Stimulated activated CD4-positive, alpha-beta T cell treated with anti-CD3 and anti-CD28 coated beads, Interleukin-2, amount 100 ng/mL, for 48 hours (primary cell): Measurements from ENCODE around the gene TAF13.
A peak's percentile ranks its signal among the peaks of the same experiment; 100 is the strongest.
"Not testable (repeated sequence)": the region's sequence is repeated elsewhere in the genome, so short reads cannot be mapped to it uniquely, and the experiment has no call there.

Experiments used
- DNase-seq, 2 donors: peaks; one replicate each; pipeline ENCODE4 v3.0.0-alpha.2; 2020

Gene TAF13

DNA sequence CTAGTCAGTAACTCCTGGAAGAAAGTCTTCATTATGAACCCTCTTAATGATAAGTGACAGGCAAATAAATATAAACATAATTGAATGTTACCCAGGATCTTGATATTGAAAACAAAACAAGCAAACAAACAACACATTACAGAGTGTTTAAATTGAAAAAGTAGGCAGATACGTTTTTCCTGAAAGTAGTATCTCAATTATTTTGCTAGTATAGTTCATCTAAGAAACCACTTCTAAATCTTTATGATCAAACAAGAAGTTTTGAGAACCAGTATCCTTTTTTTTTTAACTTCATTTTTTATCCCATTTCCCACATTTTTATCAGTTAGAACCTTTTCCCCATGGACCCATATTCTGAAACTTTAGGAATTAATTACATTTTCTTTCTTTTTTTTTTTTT, 30.2 kb downstream of the TAF13 start:
- no peak for DNase-seq

- peak; percentile 90 to 93 for DNase-seq
Observed at GRCh38 chr1:109041621-109042468, 34.0 kb downstream of the TAF13 start, which contains the start of gene WDR47. TSS of gene WDR47 (minus strand) at chr1:109042102. CDS start at chr1:109023512, 18,590 bp downstream.

- DNase-seq, result peak in 1 of 2 donors; percentile 7
Observed at GRCh38 chr1:109040989-109041620, 34.7 kb downstream of the TAF13 start.

- DNase-seq, result no peak
Observed at GRCh38 chr1:109040627-109040988, 35.2 kb downstream of the TAF13 start.

DNA sequence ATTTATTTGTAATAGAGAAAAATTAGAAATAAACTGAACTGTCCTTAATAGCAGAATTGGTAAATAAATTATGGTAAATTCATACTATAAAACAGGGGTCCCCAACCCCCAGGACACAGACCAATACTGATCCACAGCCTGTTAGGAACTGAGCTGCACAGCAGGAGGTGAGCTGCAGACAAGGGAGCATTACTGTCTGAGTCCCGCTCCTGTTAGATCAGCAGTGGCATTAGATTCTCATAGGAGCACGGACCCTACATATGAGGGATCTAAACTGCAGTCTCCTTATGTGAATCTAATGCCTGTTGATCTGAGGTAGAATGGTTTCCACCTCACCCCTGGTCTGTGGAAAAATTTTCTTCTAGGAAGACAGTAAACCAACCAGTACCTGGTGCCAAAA, 41.4 kb downstream of the TAF13 start:
- no peak for DNase-seq

- not testable (repeated sequence) for DNase-seq
Observed at GRCh38 chr1:109029493-109029892, 46.3 kb downstream of the TAF13 start.

DNA sequence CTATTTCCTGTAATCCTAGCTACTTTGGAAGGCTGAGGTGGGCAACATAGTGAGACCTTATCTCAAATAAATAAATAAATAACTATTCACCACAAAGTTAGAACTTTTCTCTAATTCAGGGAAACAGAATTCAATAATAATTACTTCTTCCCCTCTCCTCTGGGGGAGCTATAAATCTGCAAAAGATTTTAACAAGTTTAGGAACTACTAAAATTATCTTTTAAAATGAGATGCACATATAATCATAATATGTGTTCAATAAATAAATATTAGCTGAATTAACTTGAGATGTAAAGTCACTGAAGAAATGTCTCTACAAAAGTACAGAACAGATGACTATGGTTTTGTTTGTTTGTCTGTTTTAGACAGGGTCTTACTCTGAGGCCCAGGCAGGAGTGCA, 48.0 kb downstream of the TAF13 start:
- no peak for DNase-seq

DNA sequence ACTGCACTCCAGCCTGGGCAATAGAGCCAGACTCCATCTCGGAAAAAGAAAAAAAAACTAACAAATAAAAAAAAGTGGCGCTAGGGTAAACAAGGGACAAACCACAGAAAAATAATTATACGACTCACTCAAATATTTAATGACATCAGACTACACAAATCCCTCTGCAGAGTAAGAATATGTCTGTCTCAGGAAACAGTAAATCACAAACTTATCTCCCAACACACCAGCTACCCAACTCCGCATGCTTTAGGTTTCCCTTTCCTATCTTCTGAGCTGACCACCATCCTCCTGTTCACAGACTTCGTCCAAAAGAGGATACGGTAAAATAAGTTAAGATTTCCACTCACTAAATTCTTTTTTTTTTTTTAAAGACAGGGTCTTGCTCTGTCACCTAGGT, 50.1 kb downstream of the TAF13 start:
- no peak for DNase-seq

DNA sequence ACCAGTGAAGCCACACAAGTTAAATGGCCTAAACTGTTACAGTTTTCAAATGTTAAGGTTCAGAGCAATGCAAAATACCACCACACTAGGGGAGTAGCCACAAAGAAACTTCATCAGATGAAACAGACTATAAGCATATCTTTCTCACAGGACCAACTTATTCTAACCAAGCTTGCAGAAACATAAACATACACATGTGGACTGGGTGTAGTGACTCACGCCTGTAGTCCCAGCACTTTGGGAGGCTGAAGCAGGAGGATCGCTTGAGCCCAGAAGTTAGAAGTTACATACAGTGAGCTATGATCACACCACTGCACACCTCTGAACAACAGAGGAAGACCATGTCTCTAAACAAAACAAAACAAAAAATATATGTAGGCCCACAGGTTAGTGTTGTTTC, 51.2 kb downstream of the TAF13 start:
- DNase-seq, result no peak

- DNase-seq, result no peak
Observed at GRCh38 chr1:109020693-109021257, 55.0 kb downstream of the TAF13 start.

DNA sequence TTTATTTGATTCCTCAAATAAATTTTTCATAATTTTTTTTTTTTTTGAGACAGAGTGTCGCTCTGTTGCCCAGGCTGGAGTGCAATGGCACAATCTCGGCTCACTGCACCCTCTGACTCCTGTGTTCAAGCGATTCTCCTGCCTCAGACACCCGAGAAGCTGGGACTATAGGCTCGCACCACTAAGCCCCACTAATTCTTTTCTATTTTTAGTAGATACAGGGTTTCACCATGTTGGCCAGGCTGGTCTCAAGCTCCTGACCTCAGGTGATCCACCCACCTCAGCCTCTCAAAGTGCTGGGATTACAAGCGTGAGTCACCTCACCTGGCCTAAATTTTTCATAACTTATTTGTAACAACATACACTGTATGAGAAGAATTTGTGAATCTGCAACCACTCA, 58.1 kb downstream of the TAF13 start:
- not testable (repeated sequence) for DNase-seq

DNA sequence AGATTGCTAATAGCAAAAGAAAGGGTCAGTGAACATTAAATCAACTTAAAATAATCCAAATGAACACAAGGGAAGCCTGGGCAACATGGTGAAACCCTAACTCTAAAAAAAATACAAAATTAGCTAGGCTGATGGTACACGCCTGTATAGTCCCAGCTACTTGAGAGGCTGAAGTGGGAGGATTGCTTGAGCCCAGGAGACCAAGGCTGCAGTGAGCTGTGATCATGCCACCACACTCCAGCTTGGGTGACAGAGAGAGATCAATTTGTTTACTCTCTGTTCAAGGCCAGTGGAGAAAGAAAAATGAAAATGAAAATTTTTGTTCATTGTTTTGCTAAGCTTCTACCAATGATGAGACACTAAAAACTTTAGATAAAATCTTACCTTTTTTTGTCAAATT, 58.7 kb downstream of the TAF13 start:
- DNase-seq, result no peak
